Measurements from ENCODE around the gene PLXNA4.

PLXNA4 gene

GRCh38 chr7:132228240-132228639, 348.0 kb downstream of the PLXNA4 start:
- DNase-seq = no peak

GRCh38 chr7:132226957-132227290, 349.3 kb downstream of the PLXNA4 start:
- no peak for DNase-seq

GRCh38 chr7:132226046-132226956, 350.0 kb downstream of the PLXNA4 start:
- DNase-seq = peak; percentile 78

GRCh38 chr7:132225216-132226030, 350.8 kb downstream of the PLXNA4 start:
- DNase-seq = no peak

GRCh38 chr7:132221356-132221755, 354.9 kb downstream of the PLXNA4 start:
- no peak for DNase-seq

GRCh38 chr7:132220060-132220459, 356.2 kb downstream of the PLXNA4 start:
- DNase-seq = no peak

GRCh38 chr7:132218876-132219275, 357.4 kb downstream of the PLXNA4 start:
- no peak for DNase-seq

- no peak for DNase-seq
These were observed 359.3 kb downstream of the PLXNA4 start for GRCh38 chr7:132216847-132217525.

GRCh38 chr7:132214452-132214851, 361.8 kb downstream of the PLXNA4 start:
- no peak for DNase-seq

GRCh38 chr7:132213583-132213982, 362.7 kb downstream of the PLXNA4 start:
- no peak for DNase-seq

- DNase-seq = no peak
These were observed 364.3 kb downstream of the PLXNA4 start for GRCh38 chr7:132211971-132212370.

- DNase-seq = no peak
These were observed 365.4 kb downstream of the PLXNA4 start for GRCh38 chr7:132210821-132211220.

- no peak for DNase-seq
These were observed 368.5 kb downstream of the PLXNA4 start for GRCh38 chr7:132207782-132208181.

GRCh38 chr7:132207211-132207610, 369.1 kb downstream of the PLXNA4 start:
- no peak for DNase-seq

GRCh38 chr7:132206594-132206993, 369.7 kb downstream of the PLXNA4 start:
- DNase-seq = no peak

- DNase-seq = no peak
These were observed 370.8 kb downstream of the PLXNA4 start for GRCh38 chr7:132205509-132205908.

GRCh38 chr7:132203021-132203420, 373.2 kb downstream of the PLXNA4 start:
- DNase-seq = no peak

GRCh38 chr7:132202541-132202940, 373.7 kb downstream of the PLXNA4 start:
- no peak for DNase-seq

GRCh38 chr7:132200141-132200540, 376.1 kb downstream of the PLXNA4 start:
- no peak for DNase-seq

GRCh38 chr7:132199626-132200025, 376.6 kb downstream of the PLXNA4 start:
- no peak for DNase-seq

- no peak for DNase-seq
These were observed 378.5 kb downstream of the PLXNA4 start for GRCh38 chr7:132197772-132198171.

GRCh38 chr7:132193898-132194297, 382.4 kb downstream of the PLXNA4 start:
- DNase-seq = no peak

- no peak for DNase-seq
These were observed 383.5 kb downstream of the PLXNA4 start for GRCh38 chr7:132192809-132193208.
